GM21723 (cell line): ENCODE data around the gene CDH23.
A peak's percentile ranks its signal among the peaks of the same experiment; 100 is the strongest.

Experiments used
- ATAC-seq: cut with Tn5 transposase; IDR thresholded peaks from one replicate; pipeline ENCODE4 v1.9.1; 2021; ENCODE audit warnings: mild to moderate bottlenecking, moderate library complexity; ENCODE audit not compliant: unreplicated experiment

The CDH23 gene

DNA sequence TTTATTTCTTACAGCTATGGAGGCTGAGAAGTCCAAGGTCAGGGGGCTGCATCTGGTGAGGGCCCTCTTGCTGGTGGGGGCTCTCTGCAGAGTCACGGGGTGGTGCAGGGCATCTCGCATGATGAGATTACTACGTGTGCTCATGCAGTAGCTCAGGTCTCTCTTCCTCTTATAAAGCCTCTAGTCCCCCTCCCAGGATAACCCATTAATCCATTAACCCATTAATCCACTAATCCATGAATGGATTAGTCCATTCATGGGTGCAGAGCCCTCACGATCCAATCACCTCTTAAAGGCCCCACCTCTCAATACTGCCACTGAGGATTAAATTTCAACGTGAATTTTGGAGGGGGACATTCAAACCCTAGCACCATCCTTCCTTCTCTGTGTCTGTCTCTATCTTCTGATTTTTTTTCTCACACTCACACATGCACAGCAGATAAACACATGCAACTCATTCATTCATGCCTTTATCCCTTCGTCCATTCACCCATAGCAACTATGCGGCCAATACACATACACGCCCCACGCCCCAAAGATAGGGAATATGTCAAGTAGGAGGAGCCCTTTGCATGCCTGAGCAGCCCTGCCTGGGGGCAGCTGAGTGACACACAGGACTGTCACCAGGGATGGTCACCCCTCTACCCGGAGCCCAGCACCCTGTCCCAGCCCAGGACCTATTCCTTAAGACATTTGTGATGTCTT is 236.3 kb downstream of the CDH23 start:
- ATAC-seq = no peak

DNA sequence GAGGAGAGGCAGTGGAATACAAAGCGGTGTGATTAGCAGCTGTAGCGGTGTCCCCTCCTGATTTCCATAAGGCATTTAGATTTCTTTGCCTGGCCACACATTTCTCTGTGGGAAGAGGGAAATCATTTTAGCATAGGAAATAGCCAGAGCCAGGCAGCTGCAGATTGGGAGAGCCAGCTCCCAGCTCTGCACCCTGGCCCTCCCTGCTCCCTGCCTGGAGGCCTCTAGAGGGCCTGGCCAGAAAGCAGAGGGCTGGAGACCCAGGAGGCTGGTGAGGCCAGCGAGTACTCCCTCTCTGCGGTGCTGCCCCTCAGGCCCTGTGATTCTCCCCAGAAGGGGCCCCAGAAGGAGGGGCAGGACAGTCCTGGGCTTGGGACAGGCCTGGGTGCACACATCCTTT is 237.2 kb downstream of the CDH23 start:
- ATAC-seq = no peak

DNA sequence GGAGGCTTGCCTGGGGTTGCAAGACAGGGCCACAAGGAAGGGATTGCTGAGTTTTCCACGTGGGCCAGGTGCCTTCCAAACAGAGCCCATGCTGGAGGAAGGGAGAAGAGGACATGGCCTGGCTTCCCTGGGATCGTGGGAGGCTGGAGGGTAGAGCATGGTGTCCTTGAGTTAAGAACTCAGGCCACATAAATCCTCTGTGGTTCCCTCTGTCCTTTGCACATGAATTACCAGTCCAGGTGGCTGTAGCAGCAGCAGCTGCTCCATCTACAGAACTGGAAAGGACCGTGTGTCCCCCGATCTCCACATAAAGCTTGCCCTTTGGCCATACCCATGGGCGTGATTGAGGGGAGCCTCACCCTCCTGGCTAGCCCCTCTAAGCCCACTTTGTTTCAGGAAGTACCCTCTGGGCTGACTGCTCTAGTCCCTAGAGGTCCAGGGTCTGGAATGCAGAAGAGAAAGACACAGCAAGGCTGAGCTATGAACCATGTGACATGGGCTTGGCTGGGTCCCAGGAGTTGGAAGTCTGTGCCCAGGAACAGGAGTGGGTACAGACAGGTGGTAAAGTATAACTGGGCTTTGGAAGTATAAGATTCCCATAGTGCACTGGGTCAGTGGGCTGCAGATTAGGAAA is 237.9 kb downstream of the CDH23 start:
- no peak for ATAC-seq

DNA sequence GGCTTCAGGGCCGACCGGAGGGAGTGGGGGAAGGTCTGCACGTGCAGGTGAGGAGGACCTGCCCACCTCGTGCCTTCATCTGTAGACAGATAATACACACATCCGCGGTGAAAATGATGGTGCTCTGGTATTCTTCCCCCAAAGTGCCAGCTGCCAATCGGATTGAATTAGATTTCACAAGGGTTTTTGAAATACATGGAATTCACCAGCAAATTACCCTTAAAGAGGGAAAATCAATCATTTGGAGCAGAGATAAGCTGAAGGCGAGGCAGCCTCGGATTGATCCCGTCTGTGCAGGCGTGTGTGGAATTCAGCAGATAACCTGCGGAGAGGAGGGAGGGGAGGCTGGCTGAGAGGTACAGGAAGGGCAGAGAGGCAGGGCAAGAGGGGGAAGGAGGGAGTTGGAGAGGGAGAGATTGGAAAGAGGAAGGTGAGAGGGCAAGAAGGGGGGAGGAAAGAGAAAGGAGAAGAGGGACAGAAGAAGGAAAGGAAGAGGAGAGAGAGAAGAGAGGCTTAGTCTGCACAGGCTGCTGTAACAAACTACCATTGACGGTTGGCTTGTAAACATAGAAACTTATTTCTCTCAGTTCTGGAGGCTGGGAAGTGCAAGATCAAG is 238.6 kb downstream of the CDH23 start:
- no peak for ATAC-seq

DNA sequence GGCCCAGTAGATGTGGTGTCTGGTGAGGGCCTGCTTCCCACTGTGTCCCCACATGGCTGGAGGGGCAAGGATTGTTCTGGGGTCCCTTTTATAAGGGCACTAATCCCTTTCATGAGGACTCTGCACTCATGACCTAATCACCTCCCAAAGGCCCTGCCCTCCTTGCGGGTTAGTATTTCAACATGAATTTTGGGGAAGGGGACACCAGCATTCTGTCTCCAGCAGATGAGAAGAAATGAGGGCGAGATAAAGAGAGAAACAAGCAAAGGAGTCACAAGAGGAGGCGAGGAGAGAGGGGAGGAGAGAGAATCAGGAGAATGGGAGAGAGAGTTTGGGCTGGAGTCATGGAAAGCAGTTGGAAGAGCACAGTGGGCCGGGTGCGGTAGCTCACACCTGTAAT is 239.1 kb downstream of the CDH23 start:
- no peak for ATAC-seq

DNA sequence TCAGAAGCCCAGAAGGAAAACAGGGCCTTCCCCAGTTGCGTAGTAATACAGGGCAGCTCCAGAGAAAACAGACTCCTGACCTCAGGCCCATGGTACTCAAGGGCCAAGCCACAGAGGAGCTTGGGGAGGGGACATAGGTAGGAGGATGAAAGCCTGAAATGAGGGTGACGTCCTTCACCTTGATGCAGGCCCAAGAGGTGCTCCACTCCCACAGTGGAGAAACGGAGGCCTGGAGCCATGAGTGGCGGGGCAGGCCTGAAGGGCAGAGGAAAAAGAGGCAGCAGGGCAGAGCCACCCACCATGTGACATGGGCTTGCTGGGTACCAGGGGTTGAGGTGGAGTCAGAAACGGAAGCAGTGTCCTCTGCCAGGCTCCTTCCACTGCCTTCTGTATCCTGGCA is 239.9 kb downstream of the CDH23 start:
- ATAC-seq = no peak

DNA sequence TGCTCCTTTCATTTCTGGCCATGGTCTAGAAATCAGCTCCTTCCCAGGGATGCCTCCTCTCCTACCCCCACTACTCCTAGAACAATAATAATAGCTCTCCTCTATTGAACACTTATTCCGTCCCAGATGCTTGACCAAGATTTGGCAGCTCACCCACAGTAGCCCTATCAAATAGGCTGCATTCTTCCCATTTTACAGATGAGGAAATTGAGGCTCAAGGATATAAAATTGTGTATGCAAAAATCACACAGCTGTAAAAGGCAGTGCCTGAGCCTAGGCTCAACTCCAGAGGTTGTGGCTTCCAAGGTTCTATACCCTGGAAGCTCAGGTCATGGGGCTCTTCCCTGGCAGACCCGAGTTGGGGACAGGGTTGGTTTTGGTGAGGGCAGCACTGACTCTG is 240.6 kb downstream of the CDH23 start:
- no peak for ATAC-seq

DNA sequence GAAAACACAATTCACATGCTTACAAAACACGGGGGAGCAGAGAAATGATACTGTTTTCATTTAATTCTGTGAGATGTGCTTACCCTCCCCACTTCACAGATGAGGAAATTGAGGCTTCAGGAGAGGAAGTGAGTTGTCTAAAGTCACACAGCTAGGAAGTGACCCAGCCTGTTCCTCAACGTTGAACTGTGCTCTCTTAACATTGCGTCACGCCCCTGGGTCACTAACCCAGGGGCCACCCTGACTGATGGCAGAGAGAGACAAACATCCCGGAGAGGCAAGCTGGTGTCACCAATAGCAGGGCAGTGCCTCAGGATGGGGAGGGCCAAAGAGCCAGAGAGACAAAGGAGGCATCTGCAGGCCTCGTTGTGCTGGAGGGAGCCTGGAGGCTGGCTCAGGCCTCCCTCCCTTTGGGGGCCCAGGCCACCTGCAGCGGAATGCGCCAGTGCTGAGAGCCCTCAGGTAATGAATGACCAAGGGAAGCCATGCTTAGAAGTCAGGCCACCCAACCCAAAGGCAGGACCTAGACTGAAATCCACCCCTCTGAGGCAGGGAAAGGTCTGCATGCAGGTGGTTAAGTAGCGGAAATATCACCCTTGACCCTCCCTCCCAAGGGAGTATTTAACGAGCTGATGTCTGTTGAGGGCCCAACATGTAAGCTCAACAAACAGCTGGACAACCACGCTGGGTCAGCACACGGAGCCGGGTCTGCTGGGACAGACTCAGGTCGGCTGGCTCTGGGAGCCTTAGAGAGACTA is 241.5 kb downstream of the CDH23 start:
- ATAC-seq = no peak

DNA sequence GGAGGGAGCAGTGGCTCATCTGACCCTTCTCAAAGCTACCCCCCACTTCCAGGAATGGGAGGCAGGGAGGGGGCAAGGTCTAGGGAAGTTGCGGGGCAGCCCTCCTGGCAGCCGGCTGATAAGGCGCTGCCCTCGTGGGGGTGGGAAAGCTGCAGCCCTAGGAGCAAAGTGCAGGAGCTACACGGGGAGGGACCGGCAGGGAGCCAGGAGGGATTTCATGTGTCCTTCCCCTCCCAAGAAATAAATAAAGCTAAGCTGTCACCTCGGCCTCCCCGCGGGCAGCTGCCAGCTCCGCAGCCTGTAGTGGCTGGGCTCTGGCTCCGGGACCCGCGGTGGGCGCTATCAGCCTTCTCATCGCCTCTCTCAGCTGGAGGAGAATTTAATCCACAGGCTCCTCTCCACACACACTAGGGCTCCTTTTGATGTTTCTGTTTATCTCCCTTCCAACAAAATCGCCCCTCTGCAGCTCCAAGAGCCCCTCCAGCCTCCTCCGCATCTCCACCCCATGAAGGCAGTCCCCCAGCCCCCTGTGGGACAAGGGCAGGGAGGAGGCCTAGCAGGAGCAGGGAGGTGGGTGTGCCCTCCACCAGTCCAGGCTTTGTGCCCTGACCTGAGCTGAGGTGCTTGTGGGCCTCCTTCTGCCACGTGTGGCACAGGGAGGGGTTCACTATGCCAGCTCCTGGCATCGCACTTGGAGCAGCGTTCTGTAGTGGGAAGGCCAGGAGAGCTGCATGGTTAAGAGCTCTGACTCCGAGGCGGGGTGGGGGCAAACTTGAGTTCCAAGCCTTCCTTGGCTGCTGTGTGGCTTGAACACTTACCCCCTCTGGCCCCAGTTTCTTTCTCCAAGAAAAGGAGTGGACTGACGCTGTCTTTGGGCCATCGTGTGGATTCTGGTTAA is 242.4 kb downstream of the CDH23 start:
- ATAC-seq = no peak

DNA sequence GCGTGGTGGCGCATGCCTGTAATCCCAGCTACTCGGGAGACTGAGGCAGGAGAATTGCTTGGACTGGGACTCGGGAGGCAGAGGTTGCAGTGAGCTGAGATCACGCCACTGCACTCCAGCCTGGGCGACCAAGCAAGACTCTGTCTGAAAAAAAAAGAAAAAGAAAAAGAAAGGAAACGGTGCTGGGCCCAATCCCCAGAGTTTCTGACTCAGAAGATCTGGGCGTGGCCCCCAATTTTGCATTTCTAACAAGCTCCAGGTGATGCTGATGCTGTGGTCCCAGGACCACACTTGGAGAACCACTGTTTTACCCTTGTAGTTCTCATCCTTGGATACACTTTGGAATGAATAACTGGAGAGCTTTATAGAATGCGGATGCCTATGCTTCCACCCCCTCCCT is 243.9 kb downstream of the CDH23 start:
- ATAC-seq = no peak

DNA sequence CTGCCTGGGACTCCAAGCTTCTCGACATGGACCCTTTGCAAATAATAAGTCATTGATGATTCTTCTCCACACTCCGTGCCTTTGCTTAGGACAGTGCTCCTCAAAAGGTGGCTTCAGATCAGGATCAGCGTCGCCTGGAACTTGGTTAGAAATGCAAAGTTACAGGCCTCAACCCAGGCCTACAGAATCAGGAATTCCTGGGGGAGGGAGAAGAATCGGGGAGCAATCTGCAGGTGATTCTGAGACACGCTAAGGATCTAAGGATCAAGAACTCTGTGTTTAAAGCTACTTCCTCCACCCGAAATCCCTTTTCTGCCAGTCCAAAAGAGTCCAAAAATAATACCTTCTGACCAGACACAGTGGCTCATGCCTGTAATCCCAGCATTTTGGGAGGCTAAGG is 244.7 kb downstream of the CDH23 start:
- no peak for ATAC-seq

DNA sequence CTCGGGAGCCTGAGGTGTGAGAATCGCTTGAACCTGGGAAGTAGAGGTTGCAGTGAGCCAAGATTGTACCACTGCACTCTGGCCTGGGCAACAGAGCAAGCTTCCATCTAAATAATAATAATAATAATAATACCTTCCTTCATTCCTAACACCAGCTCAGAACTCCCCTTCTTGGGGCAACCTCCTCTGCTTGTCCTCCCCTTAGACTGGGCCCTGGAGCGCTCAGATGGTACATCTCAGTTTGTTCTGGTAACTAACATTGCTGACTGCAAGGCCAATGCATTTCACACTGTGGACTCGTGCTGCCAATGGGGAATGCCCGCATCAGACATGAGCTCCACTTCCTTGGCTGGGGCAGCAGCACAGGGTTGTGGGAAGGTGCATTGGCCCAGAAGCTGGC is 245.3 kb downstream of the CDH23 start:
- ATAC-seq = no peak

DNA sequence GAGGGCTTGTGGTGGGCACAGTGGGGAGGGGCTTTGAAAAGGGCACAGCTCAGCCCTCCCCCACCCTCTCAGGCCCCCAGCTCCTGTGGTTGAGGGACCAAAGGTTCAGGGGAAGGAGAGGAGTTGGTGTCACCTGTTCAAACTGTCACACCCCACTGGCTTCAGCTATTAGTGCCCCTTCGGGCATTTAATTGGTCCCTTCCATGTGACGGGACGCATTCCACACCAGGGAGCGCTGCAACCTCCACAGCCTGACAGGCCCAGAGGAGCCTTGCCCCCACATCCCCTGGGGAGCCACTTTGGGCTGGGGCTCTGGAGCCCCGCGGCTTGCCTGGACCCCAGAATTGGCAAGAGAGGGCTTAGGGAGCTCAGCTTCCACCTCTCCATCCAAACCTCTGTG is 247.2 kb downstream of the CDH23 start:
- peak; percentile 48 for ATAC-seq

DNA sequence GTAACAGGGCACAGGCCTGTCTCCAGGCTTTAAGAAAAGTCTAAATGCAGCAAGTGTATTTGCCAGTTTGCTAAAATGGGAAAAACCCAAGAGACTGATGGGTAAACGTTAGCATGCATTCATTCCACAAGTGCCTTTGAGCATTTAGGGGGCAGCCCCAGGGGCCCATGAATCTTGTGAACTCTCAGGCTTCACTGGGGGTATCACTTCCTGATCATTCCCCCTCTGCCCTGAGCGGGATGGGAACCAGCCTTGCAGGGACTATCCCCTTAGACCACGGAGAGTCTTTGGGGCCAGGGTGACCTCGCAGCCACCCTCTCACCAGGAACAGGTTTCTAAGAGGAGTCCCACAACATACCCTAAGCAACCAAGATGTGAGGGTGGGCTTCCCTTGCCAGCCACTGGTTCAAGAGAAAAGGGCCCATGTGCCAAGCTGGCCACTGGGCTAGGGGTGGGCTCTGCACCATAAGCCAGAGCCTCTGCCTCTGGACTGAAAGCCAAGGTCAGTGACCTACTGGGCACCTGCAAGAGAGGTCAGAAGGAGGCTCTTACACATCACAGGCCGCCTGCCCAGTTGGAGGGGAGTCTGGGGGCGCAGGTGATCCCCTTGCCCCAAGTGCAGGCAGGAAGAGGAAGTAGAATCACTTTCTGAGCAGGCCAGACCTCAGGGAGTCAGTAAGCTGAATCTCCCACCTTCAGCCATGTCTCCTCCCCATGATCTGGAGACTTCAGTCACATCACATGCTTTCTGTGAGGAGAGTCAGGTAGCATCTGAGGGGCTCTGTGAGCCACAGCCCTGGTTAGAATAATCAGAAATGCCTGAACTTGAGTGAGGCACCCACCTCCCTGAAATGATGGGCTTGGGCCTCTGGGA is 247.8 kb downstream of the CDH23 start:
- ATAC-seq = peak; percentile 54

DNA sequence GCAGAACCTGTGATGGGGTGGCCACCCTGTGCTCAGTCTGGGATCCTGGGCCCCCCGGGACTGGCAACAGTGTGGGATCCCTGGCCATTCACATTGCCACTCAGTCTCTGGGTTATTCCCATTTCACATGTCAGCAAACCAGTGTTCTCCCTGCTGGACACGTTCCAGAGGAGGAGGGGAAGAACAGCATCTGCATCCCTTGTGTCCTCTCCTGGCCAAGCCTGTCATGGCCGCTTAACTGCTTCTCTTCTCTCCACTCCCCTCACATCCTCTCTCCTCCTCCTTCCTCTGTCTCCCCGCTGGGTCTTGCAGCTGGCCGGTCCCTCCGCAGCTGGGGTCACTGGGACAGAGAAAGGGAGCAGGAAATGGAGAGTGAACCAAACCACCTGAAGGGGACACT is 248.5 kb downstream of the CDH23 start:
- no peak for ATAC-seq

DNA sequence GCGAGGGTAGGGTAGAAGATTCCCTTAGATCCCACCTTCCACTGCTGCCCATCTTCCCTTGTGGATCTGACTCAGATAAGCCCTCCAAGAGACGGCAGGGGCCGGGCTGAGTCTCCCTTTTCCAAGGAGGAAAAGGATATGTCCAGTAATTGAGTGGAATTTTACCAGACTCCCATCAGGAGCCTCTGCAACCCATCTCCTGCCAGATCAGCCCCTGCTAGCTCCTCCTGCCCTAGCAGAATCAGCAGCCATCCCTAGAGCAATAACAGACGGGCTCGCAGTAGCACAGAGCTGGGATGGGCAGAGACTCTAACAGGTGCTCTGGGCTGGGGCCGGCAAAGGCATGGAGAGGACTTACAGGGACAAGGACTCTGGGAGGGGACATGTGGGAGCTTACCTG is 249.3 kb downstream of the CDH23 start:
- ATAC-seq = no peak

DNA sequence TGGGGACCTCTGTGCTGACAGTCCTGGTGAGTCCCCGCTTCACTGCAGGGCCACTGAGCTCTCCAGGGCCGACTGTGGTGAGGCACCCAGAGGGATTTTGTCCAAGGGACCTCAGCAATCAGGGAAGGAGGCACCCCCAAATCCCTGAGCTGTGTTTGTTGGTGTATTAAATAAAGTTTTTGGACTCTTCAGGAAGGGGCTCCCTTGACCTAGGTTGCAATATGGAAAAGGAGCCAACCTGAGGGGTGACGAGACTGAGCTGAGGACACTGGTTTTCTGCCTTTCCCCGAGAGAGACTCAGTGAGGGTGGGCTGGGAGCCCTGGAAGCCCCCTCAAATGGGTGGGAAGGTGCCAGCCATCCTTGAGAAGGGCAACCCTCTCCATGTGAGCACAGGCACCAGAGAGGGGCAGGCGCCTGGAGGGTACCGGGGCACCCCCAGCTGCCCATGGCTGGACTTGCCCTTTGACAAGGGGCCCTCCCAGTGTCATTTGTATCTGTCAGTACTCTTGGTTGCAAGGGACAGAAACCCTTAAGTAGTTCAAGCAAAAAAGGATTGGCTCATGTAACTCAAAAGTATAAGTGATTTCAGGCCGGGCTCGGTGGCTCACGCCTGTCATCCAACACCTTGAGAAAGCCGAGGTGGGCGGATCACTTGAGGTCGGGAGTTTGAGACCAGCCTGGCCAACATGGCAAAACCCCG is 250.0 kb downstream of the CDH23 start:
- no peak for ATAC-seq

DNA sequence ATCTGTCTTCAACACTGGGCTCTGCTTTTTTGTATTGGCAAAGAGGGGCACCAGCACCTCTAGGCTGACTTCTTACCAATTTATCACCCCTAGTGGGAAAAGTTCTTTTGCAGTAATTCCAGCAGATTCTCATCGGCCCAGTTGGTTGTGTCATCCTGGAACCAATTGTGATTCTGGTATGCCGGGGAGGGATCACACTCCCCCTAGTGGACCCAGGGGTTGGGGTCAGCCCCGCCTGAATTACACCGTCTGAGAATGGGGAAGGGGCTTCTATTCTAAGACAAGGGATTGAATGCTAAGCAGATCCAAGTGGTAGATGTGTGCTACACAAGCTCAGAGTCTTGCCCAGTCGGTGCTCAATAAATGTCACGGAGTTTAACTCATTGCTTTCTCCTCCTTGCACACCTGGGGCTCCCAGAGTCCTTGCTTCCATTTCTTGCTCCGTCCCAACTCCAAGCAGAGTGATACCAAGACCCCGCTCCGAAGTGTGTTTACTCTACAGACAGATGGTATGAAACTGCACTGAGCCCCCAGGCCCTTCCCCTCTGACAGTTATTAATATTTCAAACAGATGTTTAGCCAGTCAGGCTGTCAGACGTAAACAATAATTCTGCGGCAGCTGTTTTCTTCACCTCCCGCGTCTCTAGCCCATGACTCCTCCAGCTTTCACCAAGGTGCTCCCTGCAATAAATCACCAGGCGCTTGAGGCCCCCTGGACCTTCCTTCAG is 251.0 kb downstream of the CDH23 start:
- ATAC-seq = no peak
